ENCODE measurements around the gene RILPL2.

GRCh38 chr12:123483602-123484248 is 47.2 kb upstream of the RILPL2 start:
- no peak for TF ChIP-seq EP300 (IDR thresholded peaks at IDR 0.05; ENCODE audit: borderline replicate concordance)
- TF ChIP-seq TEAD4 (IDR thresholded peaks at IDR 0.05), result no peak

All from Ishikawa (cell line).